H1 (cell line): ENCODE measurements around the gene FBXL16. TPM values are rescaled to one million over a fixed set of nuclear protein-coding genes. Genes with fewer than 3 reads are reported as not detected.

Source experiments
- RNF2 ChIP-seq: fragments of 200-900, 300-1000 bp; sonication (generic); IDR thresholded peaks from 2 replicates; pipeline ENCODE4 v1.7.1; 2016; ENCODE audit warnings: borderline replicate concordance, low read depth, mild to moderate bottlenecking, antibody characterized with exemption, low read length; ENCODE audit not compliant: poor library complexity, severe bottlenecking; ENCODE audit errors: missing control alignments
- TAF7 ChIP-seq: optimal IDR thresholded peaks from 2 replicates; pipeline ENCODE3; 2011; ENCODE audit warnings: low read depth, mild to moderate bottlenecking, inconsistent platforms, low read length, moderate library complexity, borderline replicate concordance
- polyA plus RNA-seq, 7 experiments: library from polyadenylated mRNA; depleted of rRNA in 3 of 7; stranded (reverse) in 5 of 7; unstranded in 2 of 7; fragments of >200 nt in 5 of 7; fragments of 200-250 nt in 2 of 7; gene quantifications; 1 replicate in 5 of 7; 2 replicates in 1 of 7; 4 replicates in 1 of 7; pipeline versions ENCODE4 v1.2.1 to v1.2.3, GENCODE V29; 2011 to 2013; ENCODE audit warnings: missing spikeins in 2 of 7, mixed read lengths in 2 of 7
- total RNA-seq: library from RNA; stranded (reverse); fragmentation: NEBNext Ultra II Directional; extraction: Animal tissue kit (Norgen Biotek cat#: 25700); gene quantifications from 2 replicates; pipeline ENCODE4 v1.2.1, GENCODE V29; 2021

The FBXL16 gene
- total and polyA plus RNA-seq, 2 of the 8 experiments (the other 6 are each of a cell fraction or from before 2014, with no cell fraction given): 12.5 to 12.8 TPM

GRCh38 chr16:652454-653305 is 52.9 kb downstream of the FBXL16 start (continued):
- TF ChIP-seq RNF2: no peak
- no peak for TF ChIP-seq TAF7
